Astrocyte of the spinal cord (primary cell): Measurements from ENCODE around the gene UBE2L3.
"Not testable (repeated sequence)": the region's sequence is repeated elsewhere in the genome, so short reads cannot be mapped to it uniquely, and the experiment has no call there.

Experiments
- DNase-seq: peaks from one replicate; pipeline ENCODE4 v3.0.0; 2011; ENCODE audit warnings: low read depth, low spot score
- H3K4me3 ChIP-seq: 2 replicates; pipeline ENCODE4 v1.5.1; 2011; ENCODE audit warnings: low read depth, mild to moderate bottlenecking, low read length, moderate library complexity
- in situ Hi-C: cut with HindIII; loops from 2 replicates; pipeline ENCODE4 v1.10.0; 2017; ENCODE audit warnings: low sequenced_read_pairs
- TF ChIP-seq, protein P1 (sequence below): IDR thresholded peaks from 2 replicates; pipeline ENCODE4 v1.5.1; 2012; ENCODE audit warnings: low read depth, mild to moderate bottlenecking, low read length, inconsistent platforms

Gene UBE2L3

DNA sequence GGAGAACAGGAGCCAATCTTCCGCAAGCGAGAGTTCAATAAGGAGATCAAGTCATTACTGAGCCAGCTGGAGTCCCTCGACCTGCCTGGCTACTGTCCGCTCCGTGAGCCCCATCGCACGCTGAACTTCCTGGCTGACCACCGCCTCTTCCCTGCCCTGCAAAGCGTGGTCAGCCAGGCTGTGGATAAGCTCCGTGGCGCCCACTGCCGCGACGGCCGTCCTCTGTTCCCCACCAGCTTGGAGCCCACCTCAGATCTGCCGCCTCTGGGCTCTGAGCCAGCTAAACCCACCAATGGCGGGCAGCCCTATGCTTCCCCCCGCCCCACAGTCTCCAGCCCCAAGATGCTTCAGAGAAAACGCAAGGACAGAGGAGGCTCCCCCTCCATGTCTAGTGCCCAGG is 67.3 kb downstream of the UBE2L3 start:
- no peak for DNase-seq
- in situ Hi-C loops, result no loop called here

DNA sequence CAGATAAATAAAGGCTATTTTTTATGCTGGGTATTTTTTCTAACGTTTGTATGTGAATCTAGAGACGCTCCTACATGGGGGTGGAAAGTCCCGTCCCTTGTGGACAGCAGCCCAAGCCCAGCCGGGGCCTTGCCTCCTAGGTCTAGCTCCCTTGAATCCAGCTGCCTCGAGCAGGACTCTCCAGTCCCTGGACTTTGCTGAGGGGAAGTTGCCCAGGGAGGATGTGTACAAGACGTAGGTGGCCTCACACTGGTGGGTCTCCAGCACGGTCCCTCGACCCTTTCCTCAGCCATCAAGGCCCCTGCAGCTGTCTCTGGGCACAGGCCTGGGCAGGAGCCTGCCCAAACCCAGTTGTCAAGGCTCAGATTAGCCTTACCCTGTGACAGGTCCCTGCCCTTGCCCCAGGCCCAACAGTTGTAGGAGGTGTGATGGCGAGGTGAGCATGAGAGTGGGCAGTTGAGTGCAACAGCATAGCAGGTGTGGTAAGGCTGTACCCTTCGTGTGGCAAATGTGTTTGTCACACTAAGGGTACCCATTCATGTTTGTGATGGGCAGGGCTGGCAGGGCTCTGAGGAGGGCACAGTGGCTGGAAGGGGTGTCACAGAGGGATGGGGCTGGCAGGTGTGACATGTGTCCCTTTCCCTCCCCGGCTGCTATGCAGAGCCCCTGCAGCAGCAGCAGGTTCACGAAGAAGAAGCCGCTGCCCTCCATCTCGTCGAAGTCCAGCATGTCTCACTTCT is 68.4 kb downstream of the UBE2L3 start:
- no peak overlapping the region for H3K4me3 ChIP-seq
- in situ Hi-C loops, result no loop called here
- DNase-seq, result no peak
- TF ChIP-seq, protein P1, sequence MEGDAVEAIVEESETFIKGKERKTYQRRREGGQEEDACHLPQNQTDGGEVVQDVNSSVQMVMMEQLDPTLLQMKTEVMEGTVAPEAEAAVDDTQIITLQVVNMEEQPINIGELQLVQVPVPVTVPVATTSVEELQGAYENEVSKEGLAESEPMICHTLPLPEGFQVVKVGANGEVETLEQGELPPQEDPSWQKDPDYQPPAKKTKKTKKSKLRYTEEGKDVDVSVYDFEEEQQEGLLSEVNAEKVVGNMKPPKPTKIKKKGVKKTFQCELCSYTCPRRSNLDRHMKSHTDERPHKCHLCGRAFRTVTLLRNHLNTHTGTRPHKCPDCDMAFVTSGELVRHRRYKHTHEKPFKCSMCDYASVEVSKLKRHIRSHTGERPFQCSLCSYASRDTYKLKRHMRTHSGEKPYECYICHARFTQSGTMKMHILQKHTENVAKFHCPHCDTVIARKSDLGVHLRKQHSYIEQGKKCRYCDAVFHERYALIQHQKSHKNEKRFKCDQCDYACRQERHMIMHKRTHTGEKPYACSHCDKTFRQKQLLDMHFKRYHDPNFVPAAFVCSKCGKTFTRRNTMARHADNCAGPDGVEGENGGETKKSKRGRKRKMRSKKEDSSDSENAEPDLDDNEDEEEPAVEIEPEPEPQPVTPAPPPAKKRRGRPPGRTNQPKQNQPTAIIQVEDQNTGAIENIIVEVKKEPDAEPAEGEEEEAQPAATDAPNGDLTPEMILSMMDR, result no peak

More for the DNA sequence above, 67.3 kb downstream of the UBE2L3 start:
- TF ChIP-seq, protein P1, result no peak
- no peak overlapping the region for H3K4me3 ChIP-seq

DNA sequence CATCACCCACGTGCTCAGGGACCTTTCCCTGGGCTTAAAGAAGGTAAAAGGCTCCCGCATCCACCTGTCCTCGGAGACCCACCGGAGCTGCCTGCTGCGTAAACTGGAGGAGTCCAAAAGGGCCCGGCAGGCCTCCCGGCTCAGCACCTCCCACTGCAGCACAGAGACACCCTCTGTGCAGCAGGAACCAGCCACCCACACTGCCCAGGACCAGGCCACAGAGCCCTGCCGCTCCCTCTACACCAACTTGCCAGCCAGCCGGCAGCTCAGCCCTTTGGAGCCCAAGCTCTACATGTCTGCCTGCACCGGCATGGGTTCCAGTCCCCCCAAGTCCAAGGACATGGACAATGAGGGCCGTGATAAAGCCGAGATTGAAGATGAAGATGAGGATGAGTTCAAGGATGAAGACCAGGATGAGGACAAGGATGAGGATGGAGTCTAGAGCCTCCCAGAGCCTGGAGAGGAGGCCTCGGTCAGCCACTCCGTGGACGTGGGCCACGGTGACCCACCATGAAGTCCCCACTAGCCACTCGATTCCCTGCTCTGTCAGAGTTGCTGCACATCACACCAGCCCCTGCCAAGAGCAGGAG is 69.2 kb downstream of the UBE2L3 start:
- no peak overlapping the region for H3K4me3 ChIP-seq
- no peak for DNase-seq
- in situ Hi-C loops, result no loop called here
- TF ChIP-seq, protein P1, result no peak

DNA sequence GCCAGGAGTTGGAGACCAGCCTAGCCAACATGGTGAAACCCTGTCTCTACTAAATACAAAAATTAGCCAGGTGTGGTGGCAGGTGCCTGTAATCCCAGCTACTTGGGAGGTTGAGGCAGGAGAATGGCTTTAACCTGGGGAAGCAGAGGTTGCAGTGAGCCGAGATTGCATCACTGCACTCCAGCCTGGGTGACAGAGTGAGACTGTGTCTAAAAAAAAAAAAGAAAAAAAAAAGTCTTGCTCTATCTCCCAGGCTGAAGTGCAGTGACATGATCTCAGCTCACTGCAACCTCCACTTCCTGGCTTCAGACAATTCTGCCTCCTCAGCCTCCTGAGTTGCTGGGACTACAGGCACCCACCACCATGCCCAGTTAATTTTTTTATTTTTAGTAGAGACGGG is 69.9 kb downstream of the UBE2L3 start:
- DNase-seq, H3K4me3 ChIP-seq, in situ Hi-C loops: not testable (repeated sequence)

DNA sequence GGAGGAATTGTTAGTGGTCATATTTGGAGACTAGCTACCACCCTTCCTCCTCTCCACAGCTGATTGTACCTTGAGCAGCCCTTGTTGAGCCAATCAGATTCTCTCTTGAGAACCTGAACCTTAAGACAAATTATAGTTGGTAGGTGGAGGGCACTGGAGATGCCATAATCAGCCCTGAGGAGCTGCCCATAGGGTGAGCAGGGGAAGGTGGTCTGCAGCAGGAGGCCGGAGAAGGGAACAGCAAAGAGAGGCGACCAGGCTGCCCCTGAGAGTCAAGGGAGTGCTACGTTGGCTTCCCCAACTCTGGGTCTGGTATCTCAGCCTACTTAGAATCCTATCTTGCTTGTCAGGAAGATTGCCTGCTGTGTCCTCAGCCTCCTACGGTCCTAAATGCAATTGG is 71.8 kb downstream of the UBE2L3 start:
- in situ Hi-C loops, result no loop called here
- no peak for DNase-seq
- TF ChIP-seq, protein P1, result no peak
- no peak overlapping the region for H3K4me3 ChIP-seq

DNA sequence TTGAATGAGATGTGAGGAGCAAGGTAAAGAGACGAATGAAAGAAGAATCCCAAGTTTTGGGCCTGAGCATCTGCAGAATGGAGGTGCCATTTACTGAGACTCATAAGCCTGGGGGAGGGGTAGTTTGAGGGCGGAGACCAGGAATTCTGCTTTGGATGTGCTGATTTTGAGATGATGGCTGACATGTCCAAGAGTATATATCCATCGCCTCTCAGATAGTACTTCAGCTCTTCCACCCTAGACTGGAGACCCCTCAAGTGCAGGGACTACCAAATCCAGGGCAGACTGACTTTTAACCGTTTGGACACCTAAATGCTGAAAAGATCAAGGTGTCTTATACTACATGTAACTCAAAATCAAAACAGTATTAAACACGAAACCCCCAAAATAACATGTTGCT is 73.3 kb downstream of the UBE2L3 start:
- in situ Hi-C loops, result no loop called here
- no peak overlapping the region for H3K4me3 ChIP-seq
- no peak for DNase-seq
- TF ChIP-seq, protein P1, result no peak

DNA sequence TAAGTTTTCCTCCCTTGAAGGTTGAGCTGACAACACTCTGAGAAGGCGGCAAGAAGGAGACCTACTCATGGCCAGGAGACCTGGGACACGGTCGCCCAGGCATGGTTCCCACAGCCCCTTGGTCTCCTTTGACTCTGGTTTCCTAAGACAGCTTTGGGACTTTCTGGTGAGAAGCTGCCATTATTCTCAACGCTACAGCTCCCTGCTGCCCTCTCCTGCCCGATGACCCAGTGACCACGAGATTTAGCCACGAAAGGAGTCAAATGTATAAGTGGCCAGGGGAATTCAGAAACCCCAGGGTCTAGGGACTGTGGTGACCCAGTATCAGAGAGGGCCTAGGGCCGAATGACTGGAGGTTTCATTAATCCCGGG is 73.9 kb downstream of the UBE2L3 start:
- in situ Hi-C loops, result no loop called here
- H3K4me3 ChIP-seq, result peak overlapping the region; percentile 58
- peak; percentile 51 for DNase-seq
- TF ChIP-seq, protein P1, result peak; percentile 58
